GM12892 (cell line): ENCODE measurements around the gene NKD2.

Source experiments
- POLR2A ChIP-seq: IDR thresholded peaks from 2 replicates; pipeline ENCODE4 v1.6.1; 2011; ENCODE audit warnings: low read depth, low read length, control low read depth
- TAF1 ChIP-seq: IDR thresholded peaks from 2 replicates; pipeline ENCODE4 v1.6.1; 2011; ENCODE audit warnings: low read depth, mild to moderate bottlenecking, control low read depth, low read length, borderline replicate concordance

DNA sequence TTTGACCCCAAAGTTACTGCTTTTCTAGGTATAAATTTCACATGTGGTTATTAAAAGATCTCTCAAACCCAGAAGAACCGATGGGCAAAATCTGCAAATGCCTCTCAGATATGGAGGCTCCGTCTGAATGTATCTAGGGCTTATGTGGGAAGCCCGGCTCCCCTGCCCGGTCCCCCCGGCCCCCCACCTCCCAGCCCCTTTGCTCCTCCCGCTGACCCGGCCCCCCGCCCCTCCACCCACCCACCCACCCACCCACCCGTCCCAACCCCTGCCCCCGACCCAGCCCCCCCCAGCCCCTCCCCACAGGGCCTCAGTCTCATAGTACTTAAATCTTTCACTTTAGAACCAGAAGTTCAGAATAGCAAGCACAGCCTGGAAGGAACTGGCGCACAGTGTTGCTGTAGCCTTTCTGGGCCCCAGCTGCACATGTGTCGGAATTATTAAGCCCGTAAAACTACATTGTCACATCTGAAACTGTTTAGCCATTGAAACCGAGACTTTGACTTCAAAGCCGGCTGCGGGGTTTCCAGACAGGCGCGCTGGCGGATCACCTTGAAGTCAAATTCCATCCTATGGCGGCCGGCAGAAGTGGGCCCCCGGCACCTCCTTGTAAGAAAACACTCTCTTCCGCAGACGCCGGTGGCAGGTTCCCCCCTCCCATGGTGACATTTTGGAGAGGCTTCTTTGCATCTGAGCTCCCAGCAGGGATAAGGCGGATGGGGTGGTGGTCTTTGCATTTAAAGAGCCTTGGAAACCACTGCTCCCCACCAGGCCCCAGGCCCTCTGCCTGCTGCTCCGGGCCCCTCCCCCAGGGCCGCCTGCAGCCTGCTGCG lies 12.8 kb downstream of the NKD2 start:
- no peak for TF ChIP-seq POLR2A
- no peak for TF ChIP-seq TAF1
